ENCODE results near the gene AP2S1. TPM values are rescaled to one million over a fixed set of nuclear protein-coding genes. Genes with fewer than 3 reads are reported as not detected.

The AP2S1 gene
- total RNA-seq, result 100 to 1,000 TPM; 102 to 104 TPM

DNA sequence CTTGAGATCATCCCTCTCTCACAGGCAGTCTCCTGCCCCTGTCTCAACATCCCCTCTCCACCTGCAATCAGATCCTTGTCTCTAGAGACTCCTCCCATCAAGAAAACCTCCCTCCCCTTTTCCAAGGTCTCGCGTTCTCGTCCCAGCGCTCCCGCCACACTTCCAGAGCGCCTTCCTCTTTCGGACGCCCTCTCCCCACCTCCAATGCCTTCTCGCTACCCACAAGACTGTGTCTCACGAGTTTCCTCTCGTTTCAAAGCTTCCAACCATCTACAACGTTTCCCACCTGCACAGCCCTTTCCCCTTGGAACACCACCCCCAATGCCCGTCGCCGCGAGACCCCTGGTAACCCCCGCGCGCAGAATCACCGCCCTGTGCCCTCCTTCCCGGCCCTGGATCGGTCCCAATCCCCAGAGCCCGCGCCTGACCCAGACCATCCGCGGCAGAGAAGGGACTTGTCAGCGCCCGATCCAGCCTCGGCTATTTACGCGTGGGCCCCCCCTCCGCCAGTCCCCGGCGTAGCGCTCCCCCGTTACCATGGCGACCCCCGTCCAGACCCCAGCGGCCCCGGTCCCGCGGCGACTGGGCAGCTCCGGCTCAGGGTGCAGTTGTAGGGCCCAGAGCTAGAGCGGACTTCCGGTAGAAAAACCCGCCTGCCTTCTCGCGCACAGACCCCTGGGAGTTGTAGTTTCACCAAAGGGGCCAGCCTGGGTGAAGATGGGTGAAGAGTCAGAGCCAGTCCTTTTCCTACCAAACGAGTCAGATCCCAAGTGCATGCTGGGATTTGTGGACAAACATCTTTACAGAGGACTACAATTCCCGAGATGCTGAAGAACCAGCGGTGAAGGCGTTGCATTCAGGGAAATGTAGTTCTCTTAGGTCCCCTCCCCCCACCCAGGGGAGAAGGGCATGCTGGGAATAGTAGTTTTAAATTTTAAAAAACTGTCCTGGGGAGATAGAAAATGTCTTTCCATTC is at the start of gene AP2S1:
Gene AP2S1, minus strand, starts transcription at position 619 of the 976 bp plus-strand sequence. Its CDS starts 80 bp downstream, at position 539.
- peaks cover 21% of the 10 kb centered on the region for H3K4me1 Mint-ChIP-seq
- intact Hi-C loops (cut with DNase I, micrococcal nuclease), result loop anchor here (1.0 to 10.0 kb wide), 6 partner anchors 10 to 988 kb away; partner anchors contain the start of genes TMEM160 (in 2 of the 2), ARHGAP35 (in 1 of the 2), CALM3 (in 1 of the 2) and SLC1A5 (in 1 of the 2)
- no peaks in the 10 kb centered on the region for H3K27me3 Mint-ChIP-seq
- ChIA-PET CTCF (interaction anchor here (0.6 to 1.6 kb wide), 5 partner anchors 10 to 147 kb away, joined by 3 to 13 read pairs (median 4); no protein-coding TSS in a partner anchor), POLR2A (interaction anchor here (1.0 kb wide), 1 partner anchor 10 kb away, joined by 3 read pairs; no protein-coding TSS in a partner anchor)
- peak; percentile 95 for DNase-seq
- H3K9me3 Mint-ChIP-seq (ENCODE audit: low read depth), result no peaks in the 10 kb centered on the region
- peak within 1 kb of the TSS; percentile 92 for H3K4me3 Mint-ChIP-seq
- peak within 1 kb of the TSS; percentile 64 for H3K27ac Mint-ChIP-seq
- peak; percentile 97 for ATAC-seq
- peaks cover 4% of the 10 kb centered on the region for H3K36me3 Mint-ChIP-seq (ENCODE audit: low read depth)

GRCh38 chr19:46900341-46900740 is 49.7 kb upstream of the AP2S1 start:
- no peaks in the 10 kb centered on the region for H3K27me3 Mint-ChIP-seq
- intact Hi-C loops (cut with DNase I, micrococcal nuclease), result no loop called here
- no peaks in the 10 kb centered on the region for H3K9me3 Mint-ChIP-seq (ENCODE audit: low read depth)
- ChIA-PET CTCF (interaction anchor here (0.6 to 1.5 kb wide), 2 partner anchors 25 to 34 kb away, joined by 3 to 4 read pairs; no protein-coding TSS in a partner anchor), POLR2A (no interaction called here)
- ATAC-seq (no peak), DNase-seq (no peak)
- no peak overlapping the region for H3K4me3 Mint-ChIP-seq
- peaks cover 34% of the 10 kb centered on the region for H3K4me1 Mint-ChIP-seq
- no peaks in the 10 kb centered on the region for H3K36me3 Mint-ChIP-seq (ENCODE audit: low read depth)
- H3K27ac Mint-ChIP-seq, result no peak overlapping the region

- Mint-ChIP-seq H3K27me3 (no peaks in the 10 kb centered on the region), H3K9me3 (ENCODE audit: low read depth) (no peaks in the 10 kb centered on the region), H3K36me3 (ENCODE audit: low read depth) (no peaks in the 10 kb centered on the region), H3K4me3 (no peak overlapping the region), H3K4me1 (peaks cover 32% of the 10 kb centered on the region), H3K27ac (no peak overlapping the region)
- ATAC-seq (no peak), DNase-seq (no peak)
- ChIA-PET POLR2A (no interaction called here), CTCF (interaction anchor here (0.9 to 1.5 kb wide), 3 partner anchors 15 to 58 kb away, joined by 3 read pairs; no protein-coding TSS in a partner anchor)
- intact Hi-C loops (cut with DNase I, micrococcal nuclease), result no loop called here
Measured at GRCh38 chr19:46898731-46899130, 48.1 kb upstream of the AP2S1 start.

DNA sequence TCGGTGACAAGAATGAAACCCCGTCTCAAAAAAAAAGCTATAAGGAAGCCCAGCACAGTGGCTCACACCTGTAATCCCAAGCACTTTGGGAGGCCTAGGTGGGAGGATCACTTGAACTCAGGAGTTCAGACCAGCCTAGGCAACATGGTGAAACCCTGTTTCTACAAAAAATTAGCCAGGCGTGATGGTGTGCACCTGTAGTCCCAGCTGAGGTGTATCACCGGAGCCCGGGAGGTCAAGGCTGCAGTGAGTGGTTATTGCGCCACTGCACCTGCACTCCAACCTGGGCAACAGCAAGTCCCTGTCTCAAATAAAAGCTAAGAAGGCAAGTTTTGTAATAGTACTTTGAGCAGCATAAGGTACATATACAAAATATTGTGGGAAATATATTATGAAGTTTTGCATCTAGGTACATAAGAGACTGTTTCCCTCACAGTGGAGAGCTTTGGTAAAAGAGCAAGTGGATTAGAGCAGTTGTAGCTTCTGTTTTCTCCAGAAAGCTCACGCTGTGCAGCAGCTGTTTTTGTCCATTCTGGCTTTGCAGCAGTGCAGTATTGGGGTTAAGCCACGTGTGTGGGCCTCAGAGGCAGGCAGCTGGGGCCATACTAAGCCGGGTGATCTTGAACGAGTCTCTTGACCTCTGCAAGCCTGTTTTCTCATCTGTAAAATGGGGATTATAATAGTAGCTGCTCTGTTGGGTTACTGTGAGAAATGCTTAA is 45.6 kb upstream of the AP2S1 start:
- Mint-ChIP-seq H3K27ac (no peak overlapping the region), H3K4me3 (no peak overlapping the region), H3K9me3 (ENCODE audit: low read depth) (no peaks in the 10 kb centered on the region), H3K27me3 (no peaks in the 10 kb centered on the region), H3K4me1 (peaks cover 19% of the 10 kb centered on the region), H3K36me3 (ENCODE audit: low read depth) (no peaks in the 10 kb centered on the region)
- POLR2A ChIA-PET, result interaction anchor here (0.6 kb wide), 1 partner anchor 15 kb away, joined by 5 read pairs; no protein-coding TSS in a partner anchor
- no peak for DNase-seq
- no peak for ATAC-seq
- intact Hi-C loops (cut with DNase I, micrococcal nuclease), result no loop called here
- CTCF ChIA-PET, result interaction anchor here (1.1 to 1.6 kb wide), 6 partner anchors 12 to 141 kb away, joined by 3 to 6 read pairs (median 3); no protein-coding TSS in a partner anchor

GRCh38 chr19:46892252-46893179 is 41.9 kb upstream of the AP2S1 start:
- intact Hi-C loops (cut with DNase I, micrococcal nuclease), result no loop called here
- ATAC-seq (no peak), DNase-seq (no peak)
- Mint-ChIP-seq H3K36me3 (ENCODE audit: low read depth) (peaks cover 1% of the 10 kb centered on the region), H3K4me1 (peaks cover 17% of the 10 kb centered on the region), H3K4me3 (no peak overlapping the region), H3K27ac (no peak overlapping the region), H3K9me3 (ENCODE audit: low read depth) (no peaks in the 10 kb centered on the region), H3K27me3 (no peaks in the 10 kb centered on the region)
- POLR2A ChIA-PET, result interaction anchor here (0.7 kb wide), 1 partner anchor 92 kb away, joined by 6 read pairs; no protein-coding TSS in a partner anchor
- CTCF ChIA-PET, result interaction anchor here (0.5 to 1.0 kb wide), 3 partner anchors 98 to 171 kb away, joined by 3 to 4 read pairs (median 3); no protein-coding TSS in a partner anchor

GRCh38 chr19:46890423-46891170 is 40.0 kb upstream of the AP2S1 start:
- Mint-ChIP-seq H3K36me3 (ENCODE audit: low read depth) (peaks cover 3% of the 10 kb centered on the region), H3K4me1 (peaks cover 30% of the 10 kb centered on the region), H3K27ac (no peak overlapping the region), H3K4me3 (no peak overlapping the region), H3K9me3 (ENCODE audit: low read depth) (no peaks in the 10 kb centered on the region), H3K27me3 (no peaks in the 10 kb centered on the region)
- ATAC-seq (no peak), DNase-seq (no peak)
- POLR2A ChIA-PET, result interaction anchor here (0.6 kb wide), 1 partner anchor 62 kb away, joined by 3 read pairs; no protein-coding TSS in a partner anchor
- CTCF ChIA-PET, result interaction anchor here (0.6 to 1.2 kb wide), 5 partner anchors 13 to 906 kb away, joined by 3 to 6 read pairs (median 4); no protein-coding TSS in a partner anchor
- intact Hi-C loops (cut with DNase I, micrococcal nuclease), result no loop called here

DNA sequence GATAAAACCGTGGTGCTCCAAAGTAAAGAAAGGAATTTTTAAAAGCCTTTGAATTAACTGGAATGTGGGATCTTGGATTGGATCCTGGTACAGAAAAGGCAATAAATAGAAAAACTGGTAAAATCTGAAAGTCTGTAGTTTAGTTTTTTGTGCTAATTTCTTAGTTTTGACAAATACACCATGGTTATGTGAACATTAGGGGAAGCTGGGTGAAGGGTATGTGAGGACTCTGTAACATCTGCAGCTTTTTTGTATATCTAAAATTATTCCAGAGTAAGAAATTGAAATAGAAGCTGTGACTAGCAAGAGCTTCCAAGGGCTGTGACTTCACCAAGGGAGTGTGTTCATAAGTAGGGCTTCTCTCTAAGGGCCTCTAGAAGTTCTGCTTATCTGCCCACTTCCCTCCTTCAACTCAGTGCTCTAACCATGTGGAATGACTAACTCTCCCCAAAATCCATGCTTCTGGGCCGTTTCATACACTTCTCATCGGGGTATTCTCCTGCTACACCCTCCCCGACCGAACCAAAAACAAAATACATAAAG is 36.7 kb upstream of the AP2S1 start:
- ChIA-PET CTCF (no interaction called here), POLR2A (no interaction called here)
- peak overlapping the region; percentile 17 for H3K27ac Mint-ChIP-seq

DNA sequence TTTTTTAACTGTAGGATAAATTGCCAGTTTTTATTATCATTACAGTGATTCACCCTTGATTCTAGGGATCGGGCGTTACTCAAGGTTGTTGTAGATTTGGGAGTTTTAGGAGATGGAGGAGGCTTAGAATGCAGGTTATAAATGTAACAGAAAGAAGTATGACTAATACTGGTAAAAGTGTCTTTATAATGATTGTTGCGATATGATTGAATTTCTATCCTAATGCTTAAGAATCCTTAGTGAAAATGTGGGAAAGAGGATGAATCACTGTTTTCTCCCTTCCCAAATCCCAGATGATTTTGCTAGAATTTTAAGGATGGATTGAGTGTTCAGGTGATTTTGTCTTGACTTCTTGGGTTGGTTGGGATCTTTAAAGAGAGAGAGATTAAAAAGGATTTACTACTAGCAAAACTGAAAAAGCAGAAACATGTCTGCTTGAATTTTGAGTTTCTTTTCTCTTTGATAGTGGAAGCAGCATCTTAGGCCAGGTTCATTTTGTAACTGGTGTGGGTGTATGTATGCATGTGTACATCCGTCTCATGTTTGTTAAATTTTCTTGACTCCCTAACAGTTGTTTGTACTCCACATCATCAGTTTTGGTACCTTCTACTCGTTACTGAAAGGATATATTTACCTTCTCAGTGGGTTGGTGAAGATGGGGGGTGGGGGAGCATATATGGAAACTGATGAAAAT is 36.0 kb upstream of the AP2S1 start:
- ATAC-seq (peak; percentile 70), DNase-seq (no peak)
- Mint-ChIP-seq H3K4me1 (peaks cover 24% of the 10 kb centered on the region), H3K9me3 (ENCODE audit: low read depth) (no peaks in the 10 kb centered on the region), H3K4me3 (no peak overlapping the region), H3K27me3 (no peaks in the 10 kb centered on the region), H3K36me3 (ENCODE audit: low read depth) (peaks cover 3% of the 10 kb centered on the region), H3K27ac (peak overlapping the region; percentile 40)
- POLR2A ChIA-PET, result no interaction called here
- intact Hi-C loops (cut with DNase I, micrococcal nuclease), result no loop called here
- CTCF ChIA-PET, result interaction anchor here (1.0 kb wide), 1 partner anchor 132 kb away, joined by 5 read pairs; no protein-coding TSS in a partner anchor

More for the DNA sequence above, 36.7 kb upstream of the AP2S1 start:
- Mint-ChIP-seq H3K4me1 (peaks cover 24% of the 10 kb centered on the region), H3K4me3 (no peak overlapping the region), H3K9me3 (ENCODE audit: low read depth) (no peaks in the 10 kb centered on the region), H3K36me3 (ENCODE audit: low read depth) (peaks cover 3% of the 10 kb centered on the region), H3K27me3 (no peaks in the 10 kb centered on the region)
- DNase-seq (no peak), ATAC-seq (no peak)
- intact Hi-C loops (cut with DNase I, micrococcal nuclease), result no loop called here

- intact Hi-C loops (cut with DNase I, micrococcal nuclease), result no loop called here
- DNase-seq (no peak), ATAC-seq (no peak)
- ChIA-PET CTCF (interaction anchor here (0.6 to 1.1 kb wide), 6 partner anchors 8 to 1726 kb away, joined by 3 to 5 read pairs (median 3); partner anchors contain the start of gene QPCTL), POLR2A (no interaction called here)
- no peaks in the 10 kb centered on the region for H3K27me3 Mint-ChIP-seq
- H3K4me1 Mint-ChIP-seq, result peaks cover 20% of the 10 kb centered on the region
- no peaks in the 10 kb centered on the region for H3K9me3 Mint-ChIP-seq (ENCODE audit: low read depth)
- H3K36me3 Mint-ChIP-seq (ENCODE audit: low read depth), result peaks cover 3% of the 10 kb centered on the region
- H3K27ac Mint-ChIP-seq, result no peak overlapping the region
- no peak overlapping the region for H3K4me3 Mint-ChIP-seq
Measured at GRCh38 chr19:46885411-46885810, 34.8 kb upstream of the AP2S1 start.
